Cardiac fibroblast (primary cell): Measurements from ENCODE around the gene FNDC3B.
A peak's percentile ranks its signal among the peaks of the same experiment; 100 is the strongest.

ENCODE experiments used
- DNase-seq, 2 donors: peaks; one replicate each; pipeline versions ENCODE4 v3.0.0 to v3.0.0-alpha.2; 2010; ENCODE audit warnings: low read depth in 2 of 2
- H3K4me3 ChIP-seq, 2 donors: replicated peaks in 1 of 2; 1 replicate in 1 of 2; 2 replicates in 1 of 2; pipeline ENCODE4 v1.5.1; 2011; ENCODE audit warnings: low read depth in 2 of 2, low read length in 2 of 2, mild to moderate bottlenecking in 2 of 2, moderate library complexity in 1 of 2
- TF ChIP-seq, protein P1 (sequence below): IDR thresholded peaks from one replicate; pipeline ENCODE4 v1.5.1; 2011; ENCODE audit warnings: low read depth, mild to moderate bottlenecking, low read length, inconsistent platforms

The FNDC3B gene

DNA sequence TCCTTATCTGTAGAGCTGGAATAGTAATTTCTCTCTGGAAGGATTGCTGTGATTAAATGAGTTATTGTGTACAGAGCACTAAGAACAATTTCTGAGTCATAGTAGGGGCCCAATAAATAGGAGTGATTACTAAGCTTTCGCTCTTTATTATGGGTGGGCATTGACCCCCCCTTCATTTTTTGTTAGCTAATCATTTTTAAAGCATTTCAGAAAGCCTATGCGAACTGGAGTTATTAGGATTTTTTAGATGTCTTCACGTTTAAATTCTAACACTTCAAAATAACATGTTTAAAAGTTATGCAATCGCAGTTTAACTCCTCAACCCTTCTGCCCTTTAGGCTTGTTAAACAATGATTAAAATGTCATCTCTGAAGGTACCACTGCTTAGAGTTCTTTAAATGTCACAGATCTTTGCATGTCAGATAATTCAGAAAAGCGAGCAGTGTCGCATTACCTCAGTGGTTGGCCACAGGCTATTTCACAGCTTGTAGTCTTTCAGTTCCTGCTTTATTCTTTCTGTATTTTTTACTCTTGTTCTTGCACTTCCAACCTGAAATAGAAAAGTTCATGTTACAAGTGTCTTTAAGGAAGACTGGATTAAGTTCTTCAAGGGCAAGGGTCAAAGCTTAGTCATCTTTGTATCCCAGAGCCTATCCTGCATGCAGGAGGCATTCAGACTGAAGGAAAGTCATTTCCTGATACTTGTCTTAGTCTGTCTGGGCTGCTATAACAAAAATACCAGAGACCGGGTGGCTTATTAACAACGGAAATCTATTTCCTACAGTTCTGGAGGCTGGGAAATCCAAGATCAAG lies 102.9 kb downstream of the FNDC3B start:
- DNase-seq: peak; percentile 74 to 94
- TF ChIP-seq, protein P1, sequence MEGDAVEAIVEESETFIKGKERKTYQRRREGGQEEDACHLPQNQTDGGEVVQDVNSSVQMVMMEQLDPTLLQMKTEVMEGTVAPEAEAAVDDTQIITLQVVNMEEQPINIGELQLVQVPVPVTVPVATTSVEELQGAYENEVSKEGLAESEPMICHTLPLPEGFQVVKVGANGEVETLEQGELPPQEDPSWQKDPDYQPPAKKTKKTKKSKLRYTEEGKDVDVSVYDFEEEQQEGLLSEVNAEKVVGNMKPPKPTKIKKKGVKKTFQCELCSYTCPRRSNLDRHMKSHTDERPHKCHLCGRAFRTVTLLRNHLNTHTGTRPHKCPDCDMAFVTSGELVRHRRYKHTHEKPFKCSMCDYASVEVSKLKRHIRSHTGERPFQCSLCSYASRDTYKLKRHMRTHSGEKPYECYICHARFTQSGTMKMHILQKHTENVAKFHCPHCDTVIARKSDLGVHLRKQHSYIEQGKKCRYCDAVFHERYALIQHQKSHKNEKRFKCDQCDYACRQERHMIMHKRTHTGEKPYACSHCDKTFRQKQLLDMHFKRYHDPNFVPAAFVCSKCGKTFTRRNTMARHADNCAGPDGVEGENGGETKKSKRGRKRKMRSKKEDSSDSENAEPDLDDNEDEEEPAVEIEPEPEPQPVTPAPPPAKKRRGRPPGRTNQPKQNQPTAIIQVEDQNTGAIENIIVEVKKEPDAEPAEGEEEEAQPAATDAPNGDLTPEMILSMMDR: no peak
- H3K4me3 ChIP-seq: no peak overlapping the region

DNA sequence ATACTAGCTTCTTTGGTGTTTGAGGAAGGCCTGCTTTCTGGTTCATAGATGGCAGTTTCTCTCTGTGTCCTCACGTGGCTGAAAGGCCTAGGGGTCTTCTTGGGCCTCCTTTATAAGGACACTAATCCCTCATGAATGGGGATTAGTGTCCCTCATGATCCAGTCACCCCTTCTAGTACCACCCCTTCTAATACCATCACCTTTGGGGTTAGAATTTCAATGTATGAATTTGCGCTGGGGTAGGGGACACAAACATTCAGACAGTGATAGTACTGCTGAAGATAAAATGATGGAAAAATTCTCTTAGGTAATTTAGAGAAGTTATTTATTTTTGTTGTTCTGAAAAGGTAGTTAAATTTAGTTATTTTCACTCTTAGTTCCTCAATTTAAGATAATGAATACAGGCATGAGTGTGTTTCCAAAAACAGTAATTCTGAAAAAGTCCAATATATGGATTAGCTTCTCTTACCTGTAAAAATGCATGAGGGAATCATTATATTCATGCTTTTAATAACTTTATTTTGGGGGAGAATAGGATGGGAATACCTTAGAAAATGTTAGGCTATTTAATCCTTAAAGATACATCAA lies 103.6 kb downstream of the FNDC3B start:
- TF ChIP-seq, protein P1: no peak
- no peak for DNase-seq
- no peak overlapping the region for H3K4me3 ChIP-seq

DNA sequence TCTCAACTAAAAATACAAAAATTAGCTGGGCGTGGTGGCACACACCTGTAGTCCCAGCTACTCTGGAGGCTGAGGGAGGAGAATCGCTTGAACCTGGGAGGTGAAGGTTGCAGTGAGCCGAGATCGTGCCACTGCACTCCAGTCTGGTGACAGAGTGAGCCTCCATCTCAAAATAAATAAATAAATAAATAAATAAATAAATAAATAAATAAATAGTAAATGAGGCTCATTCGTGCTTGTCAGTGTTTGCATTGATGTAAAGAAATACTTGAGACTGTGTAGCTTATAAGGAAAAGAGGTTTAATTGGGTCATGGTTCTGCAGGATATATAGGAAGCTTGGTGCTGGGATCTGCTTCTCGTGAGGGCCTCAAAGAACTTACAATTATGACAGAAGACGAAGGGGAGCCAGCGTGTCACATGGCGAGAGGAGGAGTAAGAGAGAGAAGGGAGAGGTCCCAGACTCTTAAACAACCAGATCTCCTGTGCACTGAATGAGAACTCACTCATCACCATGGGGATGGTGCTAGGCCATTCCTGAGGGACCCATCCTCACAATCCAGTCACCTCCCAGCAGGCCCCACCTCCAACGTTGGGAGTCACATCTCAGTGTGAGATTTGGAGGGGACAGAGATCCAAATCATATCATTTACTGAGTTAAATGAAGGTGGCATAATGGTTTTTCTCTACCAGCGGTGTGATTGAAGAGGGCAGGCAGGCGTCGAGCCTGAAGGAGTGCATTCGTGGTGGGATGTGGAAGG lies 104.5 kb downstream of the FNDC3B start:
- H3K4me3 ChIP-seq: no peak overlapping the region
- no peak for DNase-seq
- TF ChIP-seq, protein P1: no peak

DNA sequence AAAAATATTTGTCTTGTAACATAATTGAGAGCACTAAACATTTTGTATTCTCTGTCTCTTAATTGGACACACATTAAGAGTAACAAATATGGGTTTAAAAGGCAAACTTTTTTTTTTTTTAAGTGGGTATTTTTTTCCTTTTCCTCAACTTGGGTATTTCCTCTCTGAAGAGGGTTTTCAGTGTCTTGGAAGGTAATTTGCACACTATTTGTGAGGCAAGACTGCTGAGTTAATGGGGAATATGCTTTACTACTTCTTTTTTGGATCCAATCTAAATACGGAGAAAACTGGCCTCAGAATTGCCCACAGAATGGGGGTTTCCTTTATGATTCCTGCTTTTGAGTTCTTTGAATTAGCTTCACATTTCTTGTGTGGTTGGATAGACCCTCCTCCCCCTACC lies 105.2 kb downstream of the FNDC3B start:
- no peak overlapping the region for H3K4me3 ChIP-seq
- no peak for DNase-seq
- TF ChIP-seq, protein P1: no peak

DNA sequence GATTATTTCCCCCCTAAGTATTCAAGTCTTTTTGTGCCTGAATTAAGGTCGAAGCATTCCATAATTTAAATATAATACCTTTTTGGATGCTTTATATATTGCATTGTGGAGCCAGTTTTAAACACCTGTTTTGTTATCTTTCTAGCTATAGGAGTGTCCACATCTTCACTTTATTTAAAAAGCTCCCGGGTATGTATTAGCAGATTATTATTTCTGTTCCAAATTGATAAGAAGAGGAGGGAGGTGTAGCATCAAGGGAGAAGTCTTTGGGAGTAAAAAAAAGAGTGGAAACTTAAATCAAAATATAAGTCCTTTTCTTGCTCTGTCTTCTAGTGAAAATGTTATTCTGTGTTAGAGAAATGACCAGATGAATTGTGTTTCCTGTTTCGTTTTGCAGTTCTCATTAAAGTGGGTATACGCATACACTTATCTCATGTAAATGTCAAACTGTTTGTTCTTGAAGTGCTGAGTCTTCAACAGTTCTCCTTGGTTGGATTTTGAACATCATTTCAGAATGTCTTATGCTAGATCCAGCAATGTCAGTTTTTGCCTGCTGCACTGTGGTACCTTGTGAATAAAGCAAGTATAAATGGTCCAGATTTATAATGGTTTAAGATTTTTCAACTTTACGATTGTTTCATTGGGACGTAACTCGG lies 105.8 kb downstream of the FNDC3B start:
- TF ChIP-seq, protein P1: no peak
- no peak for DNase-seq
- no peak overlapping the region for H3K4me3 ChIP-seq

DNA sequence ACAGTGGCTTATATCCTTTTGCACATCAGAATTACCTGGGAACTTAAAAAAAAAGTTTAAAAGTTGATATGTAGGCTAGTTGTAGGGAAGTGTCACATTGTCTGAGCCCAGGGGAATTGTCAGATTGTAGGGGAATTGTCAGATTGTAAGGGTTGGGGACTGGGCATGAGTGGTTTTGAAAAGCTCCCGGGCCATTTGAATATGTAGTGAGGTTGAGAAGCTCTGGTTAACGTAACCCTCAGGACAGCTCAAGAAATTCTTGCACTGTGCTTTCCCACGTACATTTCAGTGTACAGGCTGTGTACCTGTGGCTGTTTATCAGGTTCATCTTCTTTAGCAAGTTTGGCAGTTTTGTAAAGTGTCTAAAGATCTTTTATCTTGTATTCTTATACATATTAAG lies 107.0 kb downstream of the FNDC3B start:
- no peak overlapping the region for H3K4me3 ChIP-seq
- TF ChIP-seq, protein P1: no peak
- DNase-seq: no peak
